Epidermal melanocyte (primary cell): Measurements from ENCODE around the gene NUP155.
A peak's percentile ranks its signal among the peaks of the same experiment; 100 is the strongest.
"Not testable (repeated sequence)": the region's sequence is repeated elsewhere in the genome, so short reads cannot be mapped to it uniquely, and the experiment has no call there.

Experiments used
- DNase-seq: peaks from one replicate; pipeline ENCODE4 v3.0.0; 2011; ENCODE audit warnings: low spot score; ENCODE audit not compliant: insufficient read length

Gene NUP155

GRCh38 chr5:37370864-37371726 is at the start of gene NUP155:
Gene NUP155, minus strand, starts transcription at chr5:37371106. Its CDS starts 129 bp downstream, at chr5:37370977.
- DNase-seq: peak; percentile 90

- no peak for DNase-seq
Measured at GRCh38 chr5:37417347-37417746, 46.4 kb upstream of the NUP155 start.

GRCh38 chr5:37415456-37415855 is 44.5 kb upstream of the NUP155 start:
- DNase-seq: not testable (repeated sequence)

GRCh38 chr5:37412515-37412914 is 41.6 kb upstream of the NUP155 start:
- DNase-seq: no peak

- no peak for DNase-seq
Measured at GRCh38 chr5:37400501-37400900, 29.6 kb upstream of the NUP155 start.

- DNase-seq: no peak
Measured at GRCh38 chr5:37396352-37396751, 25.4 kb upstream of the NUP155 start.

GRCh38 chr5:37391591-37391990 is 20.7 kb upstream of the NUP155 start:
- DNase-seq: no peak

- DNase-seq: peak; percentile 61
Measured at GRCh38 chr5:37379100-37379628, 8.3 kb upstream of the NUP155 start, which contains the start of gene WDR70. Gene WDR70, plus strand, starts transcription at chr5:37379318. Its CDS starts 50 bp downstream, at chr5:37379368.

GRCh38 chr5:37378066-37378465 is 7.2 kb upstream of the NUP155 start:
- DNase-seq: not testable (repeated sequence)

- DNase-seq: no peak
Measured at GRCh38 chr5:37375091-37375490, 4.2 kb upstream of the NUP155 start.

- no peak for DNase-seq
Measured at GRCh38 chr5:37370550-37370863, 399 bp downstream of the NUP155 start.

- no peak for DNase-seq
Measured at GRCh38 chr5:37355161-37355560, 15.7 kb downstream of the NUP155 start.

GRCh38 chr5:37342741-37343140 is 28.2 kb downstream of the NUP155 start:
- not testable (repeated sequence) for DNase-seq

- DNase-seq: not testable (repeated sequence)
Measured at GRCh38 chr5:37334754-37335153, 36.2 kb downstream of the NUP155 start.

- DNase-seq: no peak
Measured at GRCh38 chr5:37326536-37326935, 44.4 kb downstream of the NUP155 start.

- DNase-seq: no peak
Measured at GRCh38 chr5:37323607-37324006, 47.3 kb downstream of the NUP155 start.

GRCh38 chr5:37319037-37319782 is 51.7 kb downstream of the NUP155 start:
- no peak for DNase-seq

- DNase-seq: no peak
Measured at GRCh38 chr5:37316027-37316426, 54.9 kb downstream of the NUP155 start.

GRCh38 chr5:37310360-37310759 is 60.5 kb downstream of the NUP155 start:
- no peak for DNase-seq

GRCh38 chr5:37308793-37309192 is 62.1 kb downstream of the NUP155 start:
- DNase-seq: no peak

- no peak for DNase-seq
Measured at GRCh38 chr5:37304888-37305287, 66.0 kb downstream of the NUP155 start.

- not testable (repeated sequence) for DNase-seq
Measured at GRCh38 chr5:37296313-37296712, 74.6 kb downstream of the NUP155 start.
